ENCODE measurements around the gene VPS16. TPM values are rescaled to one million over a fixed set of nuclear protein-coding genes. Genes with fewer than 3 reads are reported as not detected.

Gene VPS16
- total RNA-seq, 2 experiments from 2014 or later, result 47.0 to 55.2 TPM

- Mint-ChIP-seq H3K36me3 (ENCODE audit: low read depth) (peaks cover 15% of the 10 kb centered on the region), H3K27me3 (ENCODE audit: low read depth) (no peaks in the 10 kb centered on the region), H3K9me3 (ENCODE audit: insufficient read depth) (no peaks in the 10 kb centered on the region), H3K27ac (no peak overlapping the region), H3K4me3 (no peak overlapping the region), H3K4me1 (ENCODE audit: low read depth) (no peaks in the 10 kb centered on the region)
- ATAC-seq (no peak), DNase-seq (no peak)
- CTCF ChIA-PET, result interaction anchor here (0.8 to 1.5 kb wide), 4 partner anchors 14 to 163 kb away, joined by 3 to 5 read pairs (median 3); no protein-coding TSS in a partner anchor
- POLR2A ChIA-PET, result no interaction called here
These were observed 73.6 kb downstream of the VPS16 start for GRCh38 chr20:2914160-2914559.

Other genes with a start within 250 kb of the VPS16 start
- 100 to 1,000 TPM; 441 to 450 TPM for gene NOP56, start 188.1 kb upstream of the VPS16 start, total RNA-seq
- 100 to 1,000 TPM in 1 of 2 experiments, 10 to 100 TPM in 1; 99.6 to 100 TPM for gene IDH3B, start 176.5 kb upstream of the VPS16 start, total RNA-seq
- gene EBF4, start 148.0 kb upstream of the VPS16 start, total RNA-seq, result not detected
- gene CPXM1, start 40.1 kb upstream of the VPS16 start, total RNA-seq, result under 1 TPM; 0.11 to 0.26 TPM
- gene C20orf141, start 25.8 kb upstream of the VPS16 start, total RNA-seq, result not detected
- not detected for gene TMEM239, start 24.4 kb upstream of the VPS16 start, total RNA-seq
- gene PCED1A, start 90 bp upstream of the VPS16 start, total RNA-seq, result 10 to 100 TPM; 17.3 to 17.9 TPM
- gene PTPRA, start 32.7 kb downstream of the VPS16 start, total RNA-seq, result 10 to 100 TPM; 58.5 to 60.9 TPM
- gene GNRH2, start 202.9 kb downstream of the VPS16 start, total RNA-seq, result 1 to 10 TPM; 1.5 to 1.7 TPM
- 10 to 100 TPM; 37.4 to 38.9 TPM for gene MRPS26, start 205.3 kb downstream of the VPS16 start, total RNA-seq
- gene OXT, start 230.9 kb downstream of the VPS16 start, total RNA-seq, result not detected
- gene AVP, start 244.0 kb downstream of the VPS16 start, total RNA-seq, result not detected

Data from activated CD8-positive, alpha-beta T cell treated with anti-CD3 and anti-CD28 coated beads, Interleukin-2, amount 10 ng/mL, durations not matched to agents 7 days and 5 days (primary cell).